Fibroblast of skin of abdomen (primary cell): Measurements from ENCODE around the gene PPARGC1A. TPM values are rescaled to one million over a fixed set of nuclear protein-coding genes. Genes with fewer than 3 reads are reported as not detected.
A peak's percentile ranks its signal among the peaks of the same experiment; 100 is the strongest.

Source experiments
- DNase-seq: peaks from one replicate; pipeline ENCODE4 v3.0.0-alpha.2; 2013
- polyA plus RNA-seq, 2 experiments: library from polyadenylated mRNA; unstranded; fragments of 120-200 nt; gene quantifications; one replicate each; pipeline ENCODE4 v1.2.1, GENCODE V29; 2013; ENCODE audit not compliant: insufficient read length in 2 of 2

PPARGC1A gene
- polyA plus RNA-seq (2013, experiment 1 of 2; ENCODE audit: insufficient read length): 0.22 TPM
- polyA plus RNA-seq (2013, experiment 2 of 2; ENCODE audit: insufficient read length): 0.21 TPM

DNA sequence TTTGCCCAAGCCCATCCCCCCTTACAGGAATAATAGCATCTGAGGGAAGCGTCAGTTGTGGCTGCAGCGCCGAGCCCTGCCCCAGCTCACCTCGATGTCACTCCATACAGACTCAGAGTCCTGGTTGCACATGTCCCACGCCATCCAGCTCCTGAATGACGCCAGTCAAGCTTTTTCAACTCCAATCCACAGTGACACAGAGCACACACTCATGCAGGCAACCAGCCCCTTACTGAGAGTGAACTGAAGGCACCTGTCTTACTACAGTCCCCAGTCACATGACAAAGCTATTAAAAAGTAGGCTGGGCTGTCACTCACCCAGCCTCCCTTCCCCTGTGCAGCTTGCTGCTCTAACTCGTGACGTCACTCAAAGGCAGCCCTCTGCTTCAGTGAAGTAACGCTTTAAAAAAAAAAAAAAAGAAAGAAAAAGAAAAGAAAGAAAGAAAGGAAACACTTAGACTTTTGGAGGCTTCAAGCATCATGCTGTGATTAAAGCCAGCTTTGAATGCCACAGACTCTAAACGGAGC lies at the start of gene PPARGC1A:
TSS of gene PPARGC1A (minus strand) at position 234 of the 528 bp plus-strand sequence. CDS start at position 144, 90 bp downstream.
- DNase-seq: peak; percentile 31

GRCh38 chr4:23938796-23939195 lies 48.9 kb upstream of the PPARGC1A start:
- DNase-seq: no peak

DNA sequence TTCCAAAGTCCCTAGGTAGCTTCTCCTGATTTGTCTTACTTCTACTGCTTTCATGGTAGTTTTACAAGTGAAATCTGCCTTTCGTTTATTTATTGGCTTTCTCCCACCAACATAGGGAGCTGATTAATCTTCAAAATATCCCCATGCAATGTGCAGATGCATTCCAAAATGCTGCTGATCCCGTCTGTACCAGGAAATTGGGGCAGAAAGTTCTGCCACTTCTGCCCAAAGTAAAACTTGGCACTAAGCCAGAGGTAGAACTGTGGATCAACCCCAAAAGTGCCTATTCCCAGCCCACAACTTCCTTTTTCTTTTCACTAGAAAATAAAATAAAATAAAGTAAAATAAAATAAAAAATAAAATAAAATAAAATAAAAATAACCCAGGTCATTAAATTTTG lies 47.3 kb upstream of the PPARGC1A start:
- peak; percentile 51 for DNase-seq

DNA sequence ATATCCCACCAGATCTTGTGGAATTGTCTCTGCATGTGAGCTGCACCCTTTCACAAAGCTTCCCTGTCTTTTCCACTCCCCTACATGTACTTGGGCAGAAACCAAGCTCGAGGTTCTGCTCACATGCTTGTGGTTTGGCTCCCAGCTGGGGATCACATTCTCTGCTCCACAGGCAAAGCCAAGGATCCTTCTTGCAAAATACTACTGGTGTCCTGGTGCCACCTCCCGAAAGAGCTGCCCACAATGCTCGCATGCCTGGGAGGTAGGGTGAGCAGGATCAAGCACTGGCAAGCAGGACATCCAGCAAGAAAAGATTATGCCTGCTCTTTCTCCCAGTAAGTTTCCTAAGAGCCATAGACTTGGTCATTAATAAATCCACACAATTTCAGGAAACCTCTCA lies 45.1 kb upstream of the PPARGC1A start:
- peak; percentile 87 for DNase-seq

GRCh38 chr4:23934223-23934622 lies 44.4 kb upstream of the PPARGC1A start:
- DNase-seq: no peak

GRCh38 chr4:23932901-23933308 lies 43.1 kb upstream of the PPARGC1A start:
- DNase-seq: peak; percentile 29

DNA sequence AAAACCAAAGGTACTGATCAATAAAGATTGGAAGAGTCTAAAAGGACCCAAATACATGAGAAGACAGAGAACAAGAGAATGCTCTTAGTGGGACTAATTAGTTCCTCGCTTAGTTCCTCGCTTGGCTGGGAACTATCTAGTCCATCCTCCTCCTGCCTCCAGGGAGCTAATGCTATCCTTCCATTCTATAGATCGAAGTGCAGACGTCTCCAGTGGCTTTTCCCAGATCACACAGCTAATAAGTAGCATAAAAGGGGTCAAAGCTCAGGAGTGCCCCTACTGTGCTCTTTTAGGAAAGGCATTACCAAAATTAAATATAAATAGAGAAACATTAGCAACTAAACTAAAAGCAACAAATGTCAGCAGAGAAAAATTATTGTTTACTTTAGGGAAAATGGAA lies 42.3 kb upstream of the PPARGC1A start:
- DNase-seq: no peak

DNA sequence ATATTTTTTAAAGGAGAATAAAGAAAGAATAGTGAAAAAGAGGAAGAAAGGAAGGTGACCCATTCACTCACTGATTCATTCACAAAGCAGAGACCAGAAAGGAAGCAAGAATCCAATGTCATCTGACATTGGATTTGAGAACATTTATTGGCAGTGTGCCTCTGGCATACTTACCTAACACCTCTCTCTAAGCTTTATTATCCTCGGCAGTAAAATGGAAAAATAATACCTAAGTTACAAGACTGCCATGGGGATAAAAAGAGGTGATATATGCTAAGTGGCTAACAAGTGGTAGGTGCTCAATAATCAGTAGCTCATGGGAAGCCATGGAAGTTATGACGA lies 41.6 kb upstream of the PPARGC1A start:
- DNase-seq: no peak

DNA sequence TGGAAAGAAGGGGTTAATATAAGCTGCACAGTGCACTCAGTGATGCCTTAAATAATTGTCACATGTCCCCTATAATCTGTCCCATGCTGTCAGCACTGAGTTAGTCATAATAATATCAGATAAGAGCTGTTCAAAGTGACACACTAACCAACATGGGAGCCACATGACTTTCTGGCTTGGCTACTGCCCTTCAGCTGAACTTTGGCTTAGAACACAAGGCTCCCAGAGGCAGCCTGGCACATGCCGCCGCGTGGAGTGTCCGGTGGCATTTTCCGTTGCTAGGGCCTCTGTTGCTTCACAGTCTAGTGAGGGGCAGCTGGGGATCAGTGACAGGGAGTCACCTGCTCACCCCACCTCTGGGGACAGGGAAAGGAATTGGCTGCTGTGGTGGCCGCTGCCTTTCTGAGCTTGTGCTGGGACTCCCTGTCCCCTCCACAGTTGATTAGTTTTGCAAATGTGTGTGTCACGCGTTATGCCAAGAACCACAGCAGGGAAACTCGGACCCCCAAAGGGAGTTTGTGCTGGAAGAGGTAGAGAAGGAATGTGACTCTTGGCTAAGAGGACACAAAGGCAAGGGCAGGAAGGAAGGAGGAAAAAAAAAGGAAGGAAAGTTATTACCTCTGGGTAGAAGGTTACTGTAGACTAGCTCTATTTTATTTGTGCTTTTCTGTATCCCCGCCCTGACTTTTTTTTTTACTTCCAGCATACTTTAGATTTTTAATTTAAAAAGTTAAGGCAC lies 41.1 kb upstream of the PPARGC1A start:
- no peak for DNase-seq

GRCh38 chr4:23929248-23929647 lies 39.4 kb upstream of the PPARGC1A start:
- DNase-seq: no peak

GRCh38 chr4:23924556-23924955 lies 34.7 kb upstream of the PPARGC1A start:
- DNase-seq: no peak

DNA sequence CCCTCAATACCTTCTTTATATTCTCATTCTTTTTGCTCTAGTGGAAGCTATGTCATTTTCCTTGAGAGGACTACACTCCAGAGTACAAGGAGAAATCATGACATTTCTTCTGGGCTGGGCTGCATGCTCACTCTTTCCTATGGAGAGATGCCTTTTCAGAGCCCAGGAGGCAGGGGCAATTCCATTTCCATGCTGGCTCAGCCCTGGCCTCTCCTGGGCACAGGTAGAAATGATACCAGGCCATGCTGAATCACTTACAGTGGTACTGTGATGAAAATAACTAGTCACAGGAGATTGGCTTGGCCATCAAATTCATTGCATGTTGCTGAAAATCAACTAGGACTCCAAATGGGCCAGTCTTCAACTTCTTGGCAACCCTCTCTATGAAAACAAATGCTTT lies 34.0 kb upstream of the PPARGC1A start:
- DNase-seq: no peak

DNA sequence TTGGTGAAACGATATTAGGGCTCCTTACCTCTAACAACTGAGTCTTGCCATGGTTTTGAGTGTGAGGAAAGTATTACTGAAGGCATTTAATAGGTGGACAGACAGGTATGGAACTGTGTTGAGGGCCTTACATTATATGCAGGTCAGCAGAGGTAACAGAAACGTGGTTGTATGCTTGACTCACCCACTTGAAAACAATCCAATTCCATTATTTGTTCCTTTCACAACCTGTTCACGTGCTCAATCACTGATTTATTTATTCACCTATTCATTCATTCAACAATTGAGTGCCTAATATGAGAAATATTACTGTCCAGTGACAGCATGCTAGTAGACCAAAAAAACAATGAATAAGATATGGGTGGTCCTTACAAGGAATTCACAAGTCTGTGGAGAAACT lies 33.3 kb upstream of the PPARGC1A start:
- DNase-seq: no peak

- DNase-seq: no peak
Measured at GRCh38 chr4:23922541-23923111, 32.8 kb upstream of the PPARGC1A start.

GRCh38 chr4:23922013-23922412 lies 32.2 kb upstream of the PPARGC1A start:
- DNase-seq: no peak

DNA sequence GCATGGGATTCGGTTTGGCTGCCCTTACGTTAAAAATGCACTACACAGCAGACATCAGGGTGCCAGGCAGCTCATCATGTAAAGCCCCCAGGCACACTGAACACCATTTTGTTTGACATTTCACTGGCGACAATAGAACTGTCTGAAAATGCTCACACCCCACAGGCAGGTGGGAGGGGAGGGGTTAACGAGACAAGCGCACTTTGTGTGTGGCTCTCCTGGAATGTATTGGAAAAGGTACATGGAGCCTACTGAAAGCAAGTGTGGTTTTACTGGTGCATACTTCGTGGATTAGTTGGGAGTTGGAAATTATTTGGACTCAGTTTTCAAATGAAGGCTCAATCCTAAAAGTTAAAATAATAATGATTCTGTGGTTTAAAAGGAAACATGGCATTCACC lies 31.6 kb upstream of the PPARGC1A start:
- DNase-seq: peak; percentile 13

GRCh38 chr4:23920716-23921446 lies 31.0 kb upstream of the PPARGC1A start:
- DNase-seq: no peak

GRCh38 chr4:23920296-23920695 lies 30.4 kb upstream of the PPARGC1A start:
- DNase-seq: no peak

- DNase-seq: no peak
Measured at GRCh38 chr4:23916282-23916681, 26.4 kb upstream of the PPARGC1A start.

- DNase-seq: no peak
Measured at GRCh38 chr4:23915459-23916132, 25.7 kb upstream of the PPARGC1A start.

DNA sequence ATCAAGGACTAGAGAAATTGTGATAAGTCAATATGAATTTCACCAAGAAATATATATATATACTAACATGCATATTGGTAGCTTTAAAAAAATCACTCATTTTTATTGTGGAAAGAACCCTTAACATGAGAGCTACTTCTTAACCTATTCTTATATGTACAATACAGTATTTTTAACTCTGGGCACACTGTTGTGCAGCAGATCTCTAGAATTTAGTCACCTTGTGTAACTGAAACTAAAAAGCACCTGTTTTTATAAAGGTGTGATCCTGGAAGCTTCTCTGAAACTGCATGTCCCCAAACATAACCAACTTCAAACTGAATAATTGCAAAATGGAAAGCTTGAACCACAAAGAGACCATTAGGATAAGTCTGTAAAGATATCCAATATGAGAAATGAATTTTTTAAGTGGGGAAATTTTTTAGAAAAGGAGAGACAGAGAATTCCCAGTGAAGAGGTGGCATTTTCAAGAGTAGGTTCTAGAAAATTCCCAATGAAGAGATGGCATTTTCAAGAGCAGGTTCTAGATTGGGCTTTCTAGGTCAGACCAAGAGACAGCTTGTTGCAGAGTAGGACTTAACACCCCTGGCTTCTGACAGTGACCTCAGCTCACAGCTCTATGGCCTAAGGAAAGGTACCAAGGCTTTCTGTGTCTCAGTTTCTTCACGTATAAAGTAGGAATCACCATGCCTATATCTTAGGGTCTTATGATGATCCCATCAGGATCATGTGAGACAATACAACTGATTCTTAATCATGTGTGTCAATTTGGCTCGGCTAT lies 22.0 kb upstream of the PPARGC1A start:
- DNase-seq: no peak

GRCh38 chr4:23909671-23910070 lies 19.8 kb upstream of the PPARGC1A start:
- DNase-seq: no peak
